ENCODE measurements around the gene FLNA.
A peak's percentile ranks its signal among the peaks of the same experiment; 100 is the strongest.
"Not testable (repeated sequence)": the region's sequence is repeated elsewhere in the genome, so short reads cannot be mapped to it uniquely, and the experiment has no call there.

Gene FLNA, protein sequence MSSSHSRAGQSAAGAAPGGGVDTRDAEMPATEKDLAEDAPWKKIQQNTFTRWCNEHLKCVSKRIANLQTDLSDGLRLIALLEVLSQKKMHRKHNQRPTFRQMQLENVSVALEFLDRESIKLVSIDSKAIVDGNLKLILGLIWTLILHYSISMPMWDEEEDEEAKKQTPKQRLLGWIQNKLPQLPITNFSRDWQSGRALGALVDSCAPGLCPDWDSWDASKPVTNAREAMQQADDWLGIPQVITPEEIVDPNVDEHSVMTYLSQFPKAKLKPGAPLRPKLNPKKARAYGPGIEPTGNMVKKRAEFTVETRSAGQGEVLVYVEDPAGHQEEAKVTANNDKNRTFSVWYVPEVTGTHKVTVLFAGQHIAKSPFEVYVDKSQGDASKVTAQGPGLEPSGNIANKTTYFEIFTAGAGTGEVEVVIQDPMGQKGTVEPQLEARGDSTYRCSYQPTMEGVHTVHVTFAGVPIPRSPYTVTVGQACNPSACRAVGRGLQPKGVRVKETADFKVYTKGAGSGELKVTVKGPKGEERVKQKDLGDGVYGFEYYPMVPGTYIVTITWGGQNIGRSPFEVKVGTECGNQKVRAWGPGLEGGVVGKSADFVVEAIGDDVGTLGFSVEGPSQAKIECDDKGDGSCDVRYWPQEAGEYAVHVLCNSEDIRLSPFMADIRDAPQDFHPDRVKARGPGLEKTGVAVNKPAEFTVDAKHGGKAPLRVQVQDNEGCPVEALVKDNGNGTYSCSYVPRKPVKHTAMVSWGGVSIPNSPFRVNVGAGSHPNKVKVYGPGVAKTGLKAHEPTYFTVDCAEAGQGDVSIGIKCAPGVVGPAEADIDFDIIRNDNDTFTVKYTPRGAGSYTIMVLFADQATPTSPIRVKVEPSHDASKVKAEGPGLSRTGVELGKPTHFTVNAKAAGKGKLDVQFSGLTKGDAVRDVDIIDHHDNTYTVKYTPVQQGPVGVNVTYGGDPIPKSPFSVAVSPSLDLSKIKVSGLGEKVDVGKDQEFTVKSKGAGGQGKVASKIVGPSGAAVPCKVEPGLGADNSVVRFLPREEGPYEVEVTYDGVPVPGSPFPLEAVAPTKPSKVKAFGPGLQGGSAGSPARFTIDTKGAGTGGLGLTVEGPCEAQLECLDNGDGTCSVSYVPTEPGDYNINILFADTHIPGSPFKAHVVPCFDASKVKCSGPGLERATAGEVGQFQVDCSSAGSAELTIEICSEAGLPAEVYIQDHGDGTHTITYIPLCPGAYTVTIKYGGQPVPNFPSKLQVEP (N-terminal part only)

DNA sequence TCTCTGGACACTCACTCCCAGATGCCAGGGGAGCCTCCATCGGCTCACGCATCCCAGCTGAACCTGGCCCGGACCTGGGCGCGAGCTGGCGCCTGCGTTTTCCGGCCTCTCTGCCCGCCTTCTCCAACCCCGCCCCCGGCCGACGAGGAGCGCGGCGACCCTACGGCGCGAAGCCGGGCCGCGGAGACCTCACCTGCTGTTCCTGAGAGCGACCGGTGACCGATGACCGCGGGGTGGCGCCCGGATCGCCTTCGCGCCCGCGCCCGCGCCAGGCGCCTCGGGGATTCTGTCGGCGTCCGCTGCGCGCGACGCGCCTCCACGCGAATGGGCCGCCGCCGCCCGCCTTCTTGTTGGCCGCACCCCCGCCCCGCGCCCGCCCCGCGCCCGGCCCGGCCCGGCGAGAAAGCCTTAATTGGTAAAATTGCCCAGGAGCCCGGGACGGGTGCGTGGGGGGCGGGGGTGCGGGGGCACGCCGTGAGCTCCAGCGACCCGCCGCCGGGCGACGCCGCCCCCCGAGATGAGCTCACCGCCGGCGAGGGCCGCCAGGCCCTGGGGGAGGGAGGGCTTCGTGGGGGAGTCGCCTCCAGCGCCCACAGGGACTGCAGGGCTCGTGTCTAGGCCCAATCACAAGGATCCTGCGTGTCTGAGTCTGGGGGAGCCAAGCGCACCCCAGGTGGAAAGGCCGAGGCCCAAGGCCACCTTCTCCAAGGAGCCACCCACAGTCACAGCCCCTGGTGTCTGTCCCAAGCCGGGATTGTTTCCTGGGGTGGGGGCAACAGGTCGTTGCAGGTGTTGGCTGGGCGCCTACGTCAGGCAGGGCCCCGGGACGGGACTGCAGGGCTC lies at the start of gene FLNA:
FLNA (minus strand) TSS at position 322 of the 843 bp plus-strand sequence. CDS start 3,389 bp downstream, outside the sequence.
- DNase-seq: peak in 1 of 2 experiments; percentile 45

DNA sequence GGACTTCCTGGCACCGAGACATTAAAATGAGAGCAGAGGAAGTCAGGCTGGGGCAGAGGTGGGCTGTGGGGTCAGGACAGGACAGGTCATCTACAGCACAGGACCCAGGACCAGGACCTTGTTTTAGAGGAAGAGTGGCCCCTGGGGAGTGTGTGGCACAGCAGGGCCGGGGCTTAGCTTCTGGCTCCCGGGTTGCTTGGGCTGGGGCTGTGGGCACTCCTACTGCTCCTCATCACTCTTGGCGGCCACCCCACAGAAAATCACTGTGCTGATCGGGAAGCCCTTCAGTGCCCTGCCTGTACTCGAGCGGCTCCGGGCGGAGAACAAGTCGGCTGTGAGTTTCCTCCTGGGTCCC lies 45.9 kb upstream of the FLNA start:
- no peak for DNase-seq

DNA sequence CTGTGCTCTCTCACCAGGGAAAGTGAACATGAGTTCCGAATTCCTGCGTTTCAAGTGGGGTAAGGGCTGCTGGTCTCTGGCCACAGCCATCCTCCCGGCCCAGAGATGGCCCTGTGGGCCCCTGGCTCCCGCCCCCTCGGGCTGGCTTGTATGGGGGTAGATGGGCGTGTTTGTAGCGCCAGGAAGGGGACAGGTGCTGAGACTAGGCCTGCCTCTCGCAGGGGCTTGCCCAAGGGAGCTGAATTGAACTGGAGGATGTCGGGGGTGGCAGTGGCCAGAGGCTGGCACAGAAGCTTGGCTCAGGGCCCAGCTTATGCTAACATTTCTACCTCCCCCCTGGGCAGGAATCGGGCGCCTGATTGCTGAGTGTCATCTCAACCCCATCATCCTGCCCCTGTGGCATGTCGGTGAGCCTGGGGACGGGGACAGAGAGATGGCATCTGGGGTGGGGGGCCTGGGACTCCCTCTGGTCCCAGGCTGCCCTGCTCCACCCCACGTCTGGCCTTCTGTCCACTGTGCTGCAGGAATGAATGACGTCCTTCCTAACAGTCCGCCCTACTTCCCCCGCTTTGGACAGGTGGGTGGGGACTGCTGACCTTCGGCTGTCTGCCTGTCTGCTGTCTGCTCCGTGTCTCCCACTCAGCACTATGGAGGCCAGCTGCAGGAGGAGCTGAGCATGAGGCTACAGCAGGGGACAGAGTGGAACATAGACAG lies 45.4 kb upstream of the FLNA start:
- DNase-seq: no peak

DNA sequence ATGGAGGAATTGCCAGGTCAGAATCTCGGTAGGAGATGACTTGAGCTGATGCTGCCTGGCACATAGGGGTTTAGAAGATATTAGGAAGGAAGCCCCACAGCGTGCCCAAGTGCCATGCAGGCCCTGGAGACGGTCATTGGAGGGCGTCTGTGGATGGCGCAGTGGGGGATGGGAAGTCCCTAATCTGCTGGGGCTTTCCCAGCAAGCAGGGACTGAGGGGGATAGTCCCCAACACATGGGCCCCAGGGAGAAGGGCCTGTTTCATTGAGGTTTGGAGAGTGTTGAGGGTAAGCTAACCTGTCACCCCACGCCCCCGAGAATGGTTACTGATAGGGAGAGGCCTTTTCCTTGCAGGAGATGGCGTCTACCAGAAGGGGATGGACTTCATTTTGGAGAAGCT lies 44.8 kb upstream of the FLNA start:
- no peak for DNase-seq

DNA sequence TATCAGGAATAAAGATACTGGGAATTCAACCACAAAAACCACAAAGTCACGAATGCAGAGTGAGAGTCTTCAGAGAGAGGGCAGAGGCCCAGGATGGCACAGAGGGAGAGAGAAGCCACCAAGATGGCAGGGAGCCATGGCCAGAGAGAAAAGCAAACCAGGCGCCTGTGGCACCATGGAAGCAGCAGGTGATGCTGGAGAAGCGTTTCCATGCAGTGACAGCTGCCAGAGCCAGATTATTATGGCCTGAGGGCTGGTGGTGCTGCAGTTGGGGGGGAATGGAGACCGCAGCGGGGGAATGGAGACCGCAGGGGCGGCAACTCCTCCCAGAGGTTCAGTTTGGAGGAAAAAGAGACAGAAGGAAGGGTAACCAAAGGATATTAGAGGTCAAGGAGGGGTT lies 42.7 kb upstream of the FLNA start:
- peak in 1 of 2 experiments; percentile 61 for DNase-seq

DNA sequence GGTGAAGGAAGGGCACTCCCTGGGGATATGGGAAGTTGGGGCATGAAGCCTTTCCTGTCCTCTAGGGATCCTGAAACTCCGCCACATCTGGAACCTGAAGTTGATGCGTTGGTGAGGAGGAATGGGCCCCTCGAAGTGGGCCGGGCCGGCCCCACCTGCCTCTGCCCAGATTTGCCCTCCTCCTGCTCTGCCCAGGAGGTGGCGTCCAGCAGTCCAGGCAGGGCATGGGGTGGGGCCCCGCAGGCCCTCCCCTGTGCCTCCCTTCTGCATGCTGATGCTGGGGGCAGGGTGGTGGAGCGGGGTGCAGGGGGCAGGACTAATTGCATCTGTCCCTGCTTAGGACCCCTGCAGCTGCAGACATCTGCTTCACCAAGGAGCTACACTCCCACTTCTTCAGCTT lies 38.7 kb upstream of the FLNA start:
- DNase-seq: no peak

DNA sequence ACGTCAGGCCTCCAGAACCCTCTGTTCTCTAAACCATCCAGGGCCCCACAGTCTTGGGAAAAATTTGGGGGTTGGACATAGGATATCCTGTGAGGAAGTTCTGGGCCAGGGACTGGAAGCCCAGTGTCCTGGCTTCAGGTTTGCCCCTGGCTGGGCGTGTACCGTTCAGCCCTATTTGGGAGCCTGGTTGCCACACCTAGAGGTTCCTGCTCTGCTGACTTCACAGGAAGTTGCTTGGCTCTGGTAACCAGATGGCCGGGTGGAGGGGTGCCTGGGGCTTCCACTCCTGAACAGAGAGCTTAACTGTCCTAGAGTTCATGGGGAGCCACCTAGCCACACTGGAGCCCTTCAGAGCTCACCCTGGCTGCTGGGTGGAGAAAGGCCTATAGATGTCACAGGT lies 38.0 kb upstream of the FLNA start:
- no peak for DNase-seq

DNA sequence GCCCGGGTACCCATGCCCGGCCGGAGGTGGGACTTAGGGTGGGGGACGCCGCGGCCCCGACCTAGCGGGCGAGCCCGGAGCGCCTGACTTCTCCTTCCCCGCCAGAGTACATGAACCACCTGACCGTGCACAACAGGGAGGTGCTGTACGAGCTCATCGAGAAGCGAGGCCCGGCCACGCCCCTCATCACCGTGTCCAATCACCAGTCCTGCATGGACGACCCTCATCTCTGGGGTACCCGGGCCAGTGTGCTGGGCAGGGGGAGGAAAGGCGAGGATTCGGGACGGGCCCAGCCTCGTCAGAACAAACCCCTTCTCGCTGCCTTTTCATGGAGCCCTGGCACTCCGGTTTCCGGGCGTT lies 37.5 kb upstream of the FLNA start:
- peak in 1 of 2 experiments; percentile 67 for DNase-seq

DNA sequence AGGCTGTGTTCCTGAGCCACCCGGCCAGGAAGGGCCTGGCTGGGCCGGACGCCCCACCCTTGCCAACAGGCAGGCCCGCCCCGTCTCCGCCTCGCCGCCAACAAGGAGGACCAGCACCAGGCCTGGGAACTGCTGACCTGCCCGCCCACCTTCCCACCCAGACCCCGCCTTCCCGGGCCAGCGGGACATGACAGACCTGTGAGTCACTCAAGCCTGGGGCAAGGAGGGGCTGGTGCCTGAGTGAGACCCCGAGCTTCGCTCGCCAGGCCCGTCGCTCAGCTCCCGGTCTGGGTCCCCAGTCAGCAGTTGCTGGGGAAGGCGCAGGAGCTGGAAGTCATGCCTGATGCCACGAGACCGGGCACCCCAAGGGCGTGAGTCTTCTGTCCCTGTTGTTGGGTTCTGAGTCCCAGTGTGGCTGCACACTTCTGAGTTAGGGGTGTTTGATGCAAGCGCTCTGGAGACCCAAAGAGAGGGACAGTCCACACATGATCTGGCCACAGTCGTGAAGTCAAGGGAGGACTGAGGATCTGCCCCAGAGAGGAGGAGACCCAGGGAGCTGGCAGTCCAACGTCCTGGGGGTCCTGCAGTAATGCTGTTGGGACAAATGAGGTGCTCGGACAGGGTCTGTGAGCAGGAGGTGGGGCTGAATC lies 34.9 kb upstream of the FLNA start, which contains the start of gene DNASE1L1:
DNASE1L1 (minus strand) TSS at position 33 of the 650 bp plus-strand sequence. CDS start 3,686 bp downstream, outside the sequence.
- no peak for DNase-seq

DNA sequence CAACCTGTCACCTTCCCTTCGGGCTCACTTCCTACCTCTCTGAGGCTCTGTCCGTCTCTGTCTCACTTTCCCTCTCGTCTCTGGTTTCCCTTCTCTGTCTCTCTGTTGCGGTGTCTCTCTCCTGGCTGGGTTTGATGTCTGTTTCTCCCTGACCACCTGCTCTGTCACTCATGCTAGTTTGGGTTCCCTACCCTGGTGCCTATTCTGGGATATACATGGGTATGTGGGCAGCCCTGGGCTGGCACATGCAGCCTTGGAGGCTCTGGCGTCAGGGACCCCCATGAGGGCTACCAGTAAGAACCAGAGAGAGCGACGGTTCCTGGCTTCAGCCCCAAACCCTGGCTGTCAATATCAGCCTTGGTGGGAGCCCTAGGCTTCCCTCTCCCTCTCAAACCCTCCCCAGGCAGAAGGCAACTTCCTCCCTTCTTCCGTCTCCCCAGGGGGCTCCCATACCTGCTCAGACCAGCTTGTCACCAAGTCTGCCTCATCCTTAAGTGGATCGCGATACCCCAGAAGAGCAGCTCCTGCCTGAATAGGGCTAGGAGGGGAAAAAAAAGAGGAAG lies 34.3 kb upstream of the FLNA start:
- DNase-seq: no peak

DNA sequence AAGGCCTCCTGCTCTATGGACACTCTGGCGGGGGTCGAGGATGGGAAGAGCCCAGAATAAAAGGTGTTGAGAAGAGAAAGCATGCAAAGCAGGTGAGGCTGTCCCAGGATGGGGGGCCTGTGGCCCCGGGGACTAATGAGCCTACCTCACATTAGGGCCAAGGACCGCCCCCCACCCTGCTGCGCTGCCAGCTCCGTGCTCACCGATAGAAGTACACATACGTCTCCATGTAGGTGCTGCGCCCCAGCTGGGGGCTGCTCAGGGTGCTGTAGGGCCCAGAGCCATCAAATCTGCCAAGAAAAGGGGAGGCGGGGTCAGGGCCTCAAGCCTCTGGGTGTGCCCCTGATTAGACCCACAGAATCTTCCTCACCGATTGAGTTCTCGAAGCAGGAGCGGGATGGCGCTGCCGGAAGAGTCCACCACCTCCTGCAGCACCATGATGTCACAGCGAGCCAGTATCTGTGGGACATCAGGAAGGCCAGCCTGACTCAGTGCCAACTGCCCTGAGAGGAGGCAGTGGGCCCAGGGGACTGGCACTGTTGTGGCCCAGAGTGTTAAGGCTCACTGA lies 30.3 kb upstream of the FLNA start:
- no peak for DNase-seq

DNA sequence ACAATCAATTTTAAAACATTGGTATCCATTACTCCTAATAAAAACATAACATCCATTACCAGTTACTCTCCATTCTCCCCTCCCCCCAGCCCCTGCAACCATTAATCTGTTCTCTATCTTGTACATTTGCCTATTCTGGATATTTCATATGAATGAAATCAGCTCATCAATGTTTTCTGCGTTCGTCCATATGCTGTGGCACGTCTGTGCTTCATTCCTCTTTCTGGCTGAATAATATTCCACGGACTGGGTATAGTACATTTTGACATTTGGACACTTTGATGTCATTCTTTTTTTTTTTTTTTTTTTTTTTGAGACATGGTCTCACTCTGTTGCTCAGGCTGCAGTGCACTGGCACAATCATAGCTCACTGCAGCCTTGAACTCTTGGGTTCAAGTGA lies 29.4 kb upstream of the FLNA start:
- no peak for DNase-seq

DNA sequence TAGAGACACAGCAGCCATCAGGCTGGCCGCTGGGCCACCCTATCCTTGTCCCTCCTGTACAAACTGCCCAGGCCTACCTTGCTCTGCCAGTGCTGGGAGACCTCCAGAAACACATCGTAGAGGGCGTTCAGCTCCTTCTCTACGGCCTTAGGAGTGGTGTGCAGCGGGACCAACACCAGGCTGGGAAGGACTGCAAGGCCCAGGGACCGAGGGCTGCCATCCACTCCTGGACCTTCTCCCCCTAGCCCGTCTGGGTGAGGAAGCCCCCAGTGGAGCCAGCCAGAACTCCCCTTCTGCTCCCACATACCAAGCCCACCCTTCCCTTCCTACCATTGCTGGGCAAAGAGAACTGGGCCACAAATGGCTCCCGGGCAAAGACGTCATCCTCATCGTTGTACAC lies 28.8 kb upstream of the FLNA start:
- DNase-seq: no peak

DNA sequence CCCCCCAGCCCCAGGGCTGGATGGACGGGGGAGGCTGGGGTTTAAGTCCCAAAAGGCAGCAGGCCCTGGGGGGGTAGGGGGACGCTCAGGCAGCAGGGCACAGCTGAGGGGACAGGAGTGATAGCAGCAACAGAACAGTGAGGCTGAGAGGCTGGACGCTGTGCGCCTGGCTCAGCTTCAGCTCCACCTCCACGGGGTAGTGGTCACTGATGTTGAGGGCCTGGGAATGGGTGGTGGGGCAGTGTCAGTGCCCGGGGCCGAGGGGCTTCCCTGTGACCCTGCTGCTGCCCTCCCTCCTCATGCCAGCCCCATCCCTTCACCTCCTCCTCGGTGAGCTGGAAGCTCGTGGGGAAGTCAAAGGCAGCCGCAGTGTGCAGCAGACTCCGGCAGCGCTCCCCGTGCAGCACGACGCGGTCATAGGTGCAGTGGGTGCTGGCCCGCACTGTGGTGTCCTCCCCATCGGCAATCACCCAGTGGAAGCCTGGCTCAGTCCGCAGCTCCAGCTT lies 28.2 kb upstream of the FLNA start:
- no peak for DNase-seq

DNA sequence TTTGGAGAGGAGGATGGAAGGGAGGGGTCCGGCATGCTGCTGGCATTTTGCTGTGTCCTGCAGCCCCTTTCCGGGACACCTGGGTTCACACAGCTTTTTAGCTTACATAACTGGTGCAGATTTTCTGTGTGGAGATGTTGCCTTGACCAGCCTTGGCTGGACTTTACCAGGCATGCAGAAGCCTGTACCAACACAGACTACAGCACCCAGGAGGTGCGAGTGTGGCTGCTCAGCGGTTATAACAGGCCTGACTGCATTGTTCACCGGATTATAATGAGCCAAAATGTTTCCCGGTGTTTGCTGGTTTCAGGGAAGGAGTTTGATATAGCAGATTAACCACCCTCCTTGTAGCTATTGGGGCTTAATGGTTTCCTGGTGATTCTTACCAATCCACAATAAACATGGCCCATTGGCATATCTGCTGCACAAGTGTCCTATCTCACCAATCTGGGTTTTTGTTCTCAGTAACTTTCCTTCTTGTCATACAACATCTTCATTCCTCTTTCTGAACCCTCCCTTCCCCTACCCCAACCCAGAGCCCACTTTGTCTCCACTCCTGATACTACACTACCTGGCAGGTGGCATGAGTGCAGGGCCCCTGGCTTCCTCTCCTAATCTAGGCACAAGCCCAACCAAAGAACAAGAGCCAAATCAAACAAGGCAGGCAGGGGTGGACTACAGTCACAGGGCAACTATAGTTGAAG lies 27.6 kb upstream of the FLNA start:
- no peak for DNase-seq

DNA sequence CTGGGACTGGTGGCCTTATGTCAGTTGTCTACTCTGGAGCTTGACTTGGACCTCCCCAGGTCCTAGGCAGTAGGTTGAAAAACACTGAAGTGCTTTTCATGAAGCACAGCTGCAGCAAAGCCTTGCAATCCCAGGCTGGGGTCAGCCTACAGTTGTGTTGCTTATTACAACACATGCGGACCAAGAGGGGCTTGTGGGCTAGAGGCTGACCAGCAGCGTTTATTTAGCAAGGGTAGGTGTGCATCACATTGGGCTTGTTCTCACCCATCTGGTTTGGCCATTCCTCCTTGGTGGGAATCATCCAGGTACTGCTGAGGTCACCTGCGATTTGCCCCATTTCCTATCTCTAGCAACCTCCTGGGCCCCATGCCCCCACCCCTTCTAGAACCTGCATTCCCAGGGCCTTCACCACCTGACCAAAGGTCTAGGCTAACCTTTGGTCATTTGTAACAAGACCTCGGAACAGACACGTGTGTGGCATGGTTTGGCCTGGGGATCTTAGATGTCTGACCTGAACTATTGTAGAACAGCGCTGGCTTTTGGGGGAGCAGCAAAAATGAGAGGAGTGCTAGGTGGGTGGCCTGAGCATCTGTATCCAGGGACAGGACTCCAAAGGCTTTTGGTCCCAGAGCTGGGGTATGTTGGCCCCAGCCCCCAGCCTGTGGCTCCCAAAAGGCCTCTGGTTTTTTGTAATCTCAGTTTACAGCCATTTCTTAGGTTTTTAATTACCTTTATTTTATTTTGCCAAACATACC lies 26.8 kb upstream of the FLNA start:
- DNase-seq: peak in 1 of 2 experiments; percentile 34

DNA sequence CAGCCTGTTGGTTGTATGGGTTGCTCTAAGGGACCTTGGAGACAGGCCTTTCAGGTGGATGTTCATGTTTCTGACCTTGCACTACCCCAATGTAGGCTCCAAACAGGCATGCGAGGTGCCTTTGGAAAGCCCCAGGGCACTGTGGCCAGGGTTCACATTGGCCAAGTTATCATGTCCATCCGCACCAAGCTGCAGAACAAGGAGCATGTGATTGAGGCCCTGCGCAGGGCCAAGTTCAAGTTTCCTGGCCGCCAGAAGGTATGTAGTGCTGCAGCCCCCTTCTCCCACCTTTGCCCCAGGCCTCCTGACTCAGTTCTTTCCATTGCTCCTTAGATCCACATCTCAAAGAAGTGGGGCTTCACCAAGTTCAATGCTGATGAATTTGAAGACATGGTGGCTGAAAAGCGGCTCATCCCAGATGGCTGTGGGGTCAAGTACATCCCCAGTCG lies 26.0 kb upstream of the FLNA start:
- not testable (repeated sequence) for DNase-seq
